K562 (cell line): ENCODE measurements around the gene SPTBN4. TPM values are rescaled to one million over a fixed set of nuclear protein-coding genes. Genes with fewer than 3 reads are reported as not detected.
A peak's percentile ranks its signal among the peaks of the same experiment; 100 is the strongest.

Experiments used
- CBX2 ChIP-seq: fragments of 200-600 bp; sonication (generic); IDR thresholded peaks from one replicate; pipeline ENCODE4 v1.6.1; 2012; ENCODE audit warnings: mild to moderate bottlenecking, low read length, inconsistent platforms; ENCODE audit not compliant: insufficient read depth, poor library complexity, severe bottlenecking
- E2F4 ChIP-seq: sonication (generic); formaldehyde crosslinking; IDR thresholded peaks from 2 replicates; pipeline ENCODE4 v1.8.0; 2022; ENCODE audit warnings: mild to moderate bottlenecking, low read depth, missing genetic modification reagents
- ELK3 ChIP-seq: fragments of 450-650 bp; formaldehyde crosslinking; IDR thresholded peaks from 2 replicates; pipeline ENCODE4 v1.4.0; 2020; ENCODE audit warnings: mild to moderate bottlenecking
- FOXA3 ChIP-seq, 2 experiments: fragments of 450-650 bp in 1 of 2; sonication (generic) in 1 of 2; formaldehyde crosslinking; IDR thresholded peaks in 1 of 2; conservative IDR thresholded peaks in 1 of 2; 2 replicates each; pipeline versions ENCODE4 v1.4.0 to v1.8.0; 2020 to 2022; ENCODE audit warnings: mild to moderate bottlenecking in 2 of 2, missing genetic modification reagents in 1 of 2
- FOXK1 ChIP-seq: sonication (generic); formaldehyde crosslinking; IDR thresholded peaks from 2 replicates; pipeline ENCODE4 v1.8.0; 2022; ENCODE audit warnings: missing genetic modification reagents, mild to moderate bottlenecking, borderline replicate concordance
- FOXK2 ChIP-seq, 2 experiments: fragments of 450-650 bp; IDR thresholded peaks in 1 of 2; conservative IDR thresholded peaks in 1 of 2; 2 replicates each; pipeline ENCODE4 v1.6.1; 2016; ENCODE audit warnings: low read depth in 2 of 2, mild to moderate bottlenecking in 1 of 2
- HLTF ChIP-seq: fragments of 450-650 bp; IDR thresholded peaks from 2 replicates; pipeline ENCODE4 v1.6.1; 2016
- JUNB ChIP-seq: fragments of 450-650 bp; formaldehyde crosslinking; conservative IDR thresholded peaks from 2 replicates; pipeline ENCODE4 v1.4.0; 2020; ENCODE audit warnings: mild to moderate bottlenecking
- LEF1 ChIP-seq: fragments of 450-650 bp; IDR thresholded peaks from 2 replicates; pipeline ENCODE4 v1.6.1; 2016; ENCODE audit warnings: mild to moderate bottlenecking
- MBD2 ChIP-seq: sonication (generic); IDR thresholded peaks from 2 replicates; pipeline ENCODE4 v1.6.1; 2016; ENCODE audit warnings: low read depth, borderline replicate concordance
- MXI1 ChIP-seq: IDR thresholded peaks from 2 replicates; pipeline ENCODE4 v1.6.1; 2011; ENCODE audit warnings: low read depth, mild to moderate bottlenecking, improper control_type of control experiment, low read length
- NR2C2 ChIP-seq, 2 experiments: fragments of 200-800 bp in 1 of 2; sonication (Bioruptor generic) in 1 of 2; sonication (generic) in 1 of 2; formaldehyde crosslinking in 1 of 2; IDR thresholded peaks; 2 replicates each; pipeline versions ENCODE4 v1.6.1 to v1.8.0; 2016 to 2022; ENCODE audit warnings: mild to moderate bottlenecking in 1 of 2, missing compliant biosample characterization in 1 of 2, missing genetic modification characterization in 1 of 2, missing genetic modification reagents in 1 of 2
- PHB2 ChIP-seq: fragments of 450-650 bp; IDR thresholded peaks from 2 replicates; pipeline ENCODE4 v1.6.1; 2017; ENCODE audit warnings: low read depth
- RBM22 ChIP-seq: fragments of 200-400 bp; formaldehyde crosslinking; IDR thresholded peaks from 2 replicates; pipeline ENCODE4 v1.6.1; 2018; ENCODE audit warnings: low read length, low read depth; ENCODE audit not compliant: poor library complexity, severe bottlenecking
- RBM25 ChIP-seq: fragments of 200-400 bp; formaldehyde crosslinking; IDR thresholded peaks from 2 replicates; pipeline ENCODE4 v1.6.1; 2018; ENCODE audit warnings: low read length, low read depth, moderate library complexity; ENCODE audit not compliant: severe bottlenecking
- RCOR1 ChIP-seq, 2 experiments: IDR thresholded peaks; 2 replicates each; pipeline ENCODE4 v1.6.1; 2012; ENCODE audit warnings: low read depth in 2 of 2, low read length in 2 of 2, borderline replicate concordance in 1 of 2, improper control_type of control experiment in 1 of 2
- SETDB1 ChIP-seq: IDR thresholded peaks from one replicate; pipeline ENCODE4 v1.6.1; 2012; ENCODE audit warnings: low read length, control low read depth, inconsistent platforms
- SIRT6 ChIP-seq: IDR thresholded peaks from one replicate; pipeline ENCODE4 v1.6.1; 2012; ENCODE audit warnings: low read depth, mild to moderate bottlenecking, control low read depth, inconsistent platforms, low read length, moderate library complexity
- TARDBP ChIP-seq: fragments of 450-650 bp; IDR thresholded peaks from 2 replicates; pipeline ENCODE4 v1.6.1; 2016
- TEAD1 ChIP-seq, 2 experiments: fragments of 450-650 bp in 1 of 2; sonication (generic) in 1 of 2; formaldehyde crosslinking; IDR thresholded peaks; 2 replicates each; pipeline versions ENCODE4 v1.4.0 to v1.8.0; 2020 to 2022; ENCODE audit warnings: mild to moderate bottlenecking in 2 of 2, missing genetic modification reagents in 1 of 2
- ZNF274 ChIP-seq: IDR thresholded peaks from 2 replicates; pipeline ENCODE4 v1.6.1; 2011; ENCODE audit warnings: low read depth, mild to moderate bottlenecking, low read length, moderate library complexity, borderline replicate concordance
- ZNF444 ChIP-seq: fragments of 250-450 bp; sonication (Bioruptor Pico); IDR thresholded peaks from 2 replicates; pipeline ENCODE4 v1.4.0; 2020; ENCODE audit warnings: mild to moderate bottlenecking, moderate library complexity
- ZNF707 ChIP-seq: fragments of 250-450 bp; sonication (Bioruptor Pico); conservative IDR thresholded peaks from 2 replicates; pipeline ENCODE4 v1.8.0; 2022; ENCODE audit warnings: inconsistent platforms, mild to moderate bottlenecking, moderate library complexity
- ZNF740 ChIP-seq, 3 experiments: fragments of 200-800 bp in 1 of 3; sonication (Bioruptor generic) in 1 of 3; sonication (generic) in 1 of 3; formaldehyde crosslinking in 1 of 3; IDR thresholded peaks; 2 replicates each; pipeline versions ENCODE4 v1.6.1 to v1.8.0; 2016 to 2022; ENCODE audit warnings: mild to moderate bottlenecking in 2 of 3, missing compliant biosample characterization in 2 of 3, missing genetic modification characterization in 2 of 3, missing genetic modification reagents in 1 of 3
- polyA plus RNA-seq, 8 experiments: library from polyadenylated mRNA; depleted of rRNA in 4 of 8; stranded (reverse) in 5 of 8; unstranded in 3 of 8; fragments of >200 nt; fragmentation: Nextera tagmentation in 2 of 8; fragmentation: Illumina TruSeq in 1 of 8; extraction: Ambion mirVana in 2 of 8; extraction: Trizol in 1 of 8; gene quantifications; 2 replicates each; pipeline versions ENCODE4 v1.2.1 to v1.2.3, GENCODE V29; 2011 to 2014; ENCODE audit warnings: inconsistent platforms in 1 of 8, missing spikeins in 1 of 8
- total RNA-seq, 7 experiments: library from RNA; depleted of rRNA in 6 of 7; stranded (reverse); fragments of >200 nt in 6 of 7; fragmentation: Illumina TruSeq in 2 of 7; extraction: Trizol in 2 of 7; gene quantifications; 2 replicates each; pipeline versions ENCODE4 v1.2.1 to v1.2.3, GENCODE V29; 2011 to 2021; ENCODE audit warnings: low replicate concordance in 1 of 7

The SPTBN4 gene
- total and polyA plus RNA-seq, 9 of the 15 experiments (the other 6 are each of a cell fraction or from before 2014, with no cell fraction given): 0.01 to 1.5 (median 0.86) TPM

- TF ChIP-seq FOXK2 (conservative IDR thresholded peaks at IDR 0.05 in 1 of 2, IDR thresholded peaks at IDR 0.05 in 1 of 2; ENCODE audit: low read depth in 2 of 2): peak; percentile 71 to 81
- no peak; the same call in 1 of the 2 replicates for TF ChIP-seq TARDBP
- TF ChIP-seq RBM25: no peak
- no peak for TF ChIP-seq ZNF740 (CRISPR knock-in tag; IDR thresholded peaks at IDR 0.05)
- TF ChIP-seq ZNF740 (tag; IDR thresholded peaks at IDR 0.05): peak in 1 of 2 experiments; percentile 76; a peak in 2 of 4 replicates
- TF ChIP-seq CBX2: no peak
- no peak for TF ChIP-seq ZNF707 (CRISPR knock-in tag)
- TF ChIP-seq ZNF274: no peak
- no peak for TF ChIP-seq PHB2
- no peak for TF ChIP-seq ELK3
- peak in 1 of 2 experiments; percentile 68; a peak in 1 of 4 replicates for TF ChIP-seq TEAD1 (CRISPR knock-in tag; IDR thresholded peaks at IDR 0.05)
- no peak for TF ChIP-seq JUNB
- 0 out of 4 replicates have a peak, but pooled peaks of 1 of the 2 experiments have one; percentile 6 for TF ChIP-seq RCOR1 (IDR thresholded peaks at IDR 0.05; ENCODE audit: borderline replicate concordance in 1 of 2, low read depth in 2 of 2, low read length in 2 of 2)
- TF ChIP-seq NR2C2 (CRISPR knock-in tag; IDR thresholded peaks at IDR 0.05): no peak
- no peak; the same call in 1 of the 2 replicates for TF ChIP-seq NR2C2 (tag; IDR thresholded peaks at IDR 0.05)
- no peak for TF ChIP-seq E2F4
- TF ChIP-seq LEF1: 0 out of 2 replicates have a peak, but pooled peaks have one; percentile 49
- peak; percentile 62 for TF ChIP-seq RBM22
- 0 out of 2 replicates have a peak, but pooled peaks have one; percentile 21 for TF ChIP-seq MBD2
- TF ChIP-seq ZNF444 (CRISPR knock-in tag): no peak
- TF ChIP-seq SETDB1: no peak
- TF ChIP-seq HLTF: peak; percentile 17; the same call in 1 of the 2 replicates
- TF ChIP-seq SIRT6: no peak
- TF ChIP-seq FOXK1 (CRISPR knock-in tag): peak; percentile 58; the same call in 1 of the 2 replicates
- TF ChIP-seq FOXA3 (CRISPR knock-in tag; conservative IDR thresholded peaks at IDR 0.05 in 1 of 2, IDR thresholded peaks at IDR 0.05 in 1 of 2): peak in 1 of 2 experiments; percentile 67; a peak in 2 of 4 replicates
- TF ChIP-seq MXI1: 0 out of 2 replicates have a peak, but pooled peaks have one; percentile 32
These were observed 136.8 kb downstream of the SPTBN4 start (continued) for GRCh38 chr19:40603389-40604170.
